H9 (cell line): ENCODE measurements around the gene ATE1. TPM values are rescaled to one million over a fixed set of nuclear protein-coding genes. Genes with fewer than 3 reads are reported as not detected.

Experiments
- DNase-seq: peaks from one replicate; pipeline ENCODE4 v3.0.0-alpha.2; 2017
- H2AFZ ChIP-seq: one replicate; pipeline ENCODE4 v1.6.1; 2013; ENCODE audit warnings: mild to moderate bottlenecking, low read length, control low read depth, moderate library complexity
- H2AK5ac ChIP-seq: 2 replicates; pipeline ENCODE4 v1.6.1; 2013; ENCODE audit warnings: low read length, control low read depth, mixed read lengths; ENCODE audit not compliant: insufficient read length
- H2BK120ac ChIP-seq: one replicate; pipeline ENCODE4 v1.6.1; 2013; ENCODE audit warnings: low read depth, mild to moderate bottlenecking, low read length, control low read depth, inconsistent platforms; ENCODE audit not compliant: poor library complexity, severe bottlenecking
- H2BK12ac ChIP-seq: 2 replicates; pipeline ENCODE4 v1.6.1; 2013; ENCODE audit warnings: low read length, control low read depth, mixed read lengths, low read depth; ENCODE audit not compliant: insufficient read length
- H2BK15ac ChIP-seq: 2 replicates; pipeline ENCODE4 v1.6.1; 2013; ENCODE audit warnings: low read depth, low read length, control low read depth
- H2BK20ac ChIP-seq: one replicate; pipeline ENCODE4 v1.6.1; 2013; ENCODE audit warnings: low read depth, mild to moderate bottlenecking, low read length, control low read depth, inconsistent platforms; ENCODE audit not compliant: poor library complexity, severe bottlenecking
- H2BK5ac ChIP-seq: 2 replicates; pipeline ENCODE4 v1.6.1; 2013; ENCODE audit warnings: low read length, control low read depth, mixed read lengths; ENCODE audit not compliant: insufficient read length
- H3K14ac ChIP-seq: 2 replicates; pipeline ENCODE4 v1.6.1; 2013; ENCODE audit warnings: low read length, control low read depth; ENCODE audit not compliant: insufficient read depth
- H3K18ac ChIP-seq: 2 replicates; pipeline ENCODE4 v1.6.1; 2013; ENCODE audit warnings: low read depth, mild to moderate bottlenecking, mixed read lengths, low read length, control low read depth; ENCODE audit not compliant: insufficient read length
- H3K23ac ChIP-seq: 2 replicates; pipeline ENCODE4 v1.6.1; 2013; ENCODE audit warnings: low read length, control low read depth, mixed read lengths, low read depth; ENCODE audit not compliant: insufficient read length
- H3K23me2 ChIP-seq: 2 replicates; pipeline ENCODE4 v1.6.1; 2013; ENCODE audit warnings: low read depth, mild to moderate bottlenecking, mixed read lengths, low read length, control low read depth; ENCODE audit not compliant: insufficient read length, poor library complexity, severe bottlenecking
- H3K27ac ChIP-seq: 2 replicates; pipeline ENCODE4 v1.5.1; 2013; ENCODE audit warnings: low read length, control low read depth, mixed read lengths, low read depth; ENCODE audit not compliant: insufficient read length
- H3K27me3 ChIP-seq: 2 replicates; pipeline ENCODE4 v1.6.1; 2013; ENCODE audit warnings: low read length, control low read depth, inconsistent platforms; ENCODE audit not compliant: insufficient read depth
- H3K4ac ChIP-seq: 2 replicates; pipeline ENCODE4 v1.6.1; 2013; ENCODE audit warnings: low read depth, mild to moderate bottlenecking, control low read depth, inconsistent platforms, low read length, moderate library complexity
- H3K4me1 ChIP-seq: 2 replicates; pipeline ENCODE4 v1.6.1; 2013; ENCODE audit warnings: low read length, control low read depth, inconsistent platforms; ENCODE audit not compliant: insufficient read depth
- H3K4me2 ChIP-seq: 2 replicates; pipeline ENCODE4 v1.6.1; 2013; ENCODE audit warnings: low read length, control low read depth, mixed read lengths; ENCODE audit not compliant: insufficient read length, insufficient read depth
- H3K56ac ChIP-seq: 2 replicates; pipeline ENCODE4 v1.6.1; 2013; ENCODE audit warnings: low read depth, mild to moderate bottlenecking, mixed read lengths, low read length, control low read depth; ENCODE audit not compliant: insufficient read length
- H3K79me1 ChIP-seq: 2 replicates; pipeline ENCODE4 v1.6.1; 2013; ENCODE audit warnings: low read depth, mild to moderate bottlenecking, moderate library complexity, low read length, control low read depth, inconsistent platforms; ENCODE audit not compliant: insufficient read depth, poor library complexity, severe bottlenecking
- H3K79me2 ChIP-seq: 2 replicates; pipeline ENCODE4 v1.6.1; 2013; ENCODE audit warnings: low read length, control low read depth, inconsistent platforms; ENCODE audit not compliant: insufficient read depth
- H3K9ac ChIP-seq: 2 replicates; pipeline ENCODE4 v1.6.1; 2013; ENCODE audit warnings: low read length, control low read depth, mixed read lengths; ENCODE audit not compliant: insufficient read length; ENCODE audit errors: extremely low read depth
- H3K9me3 ChIP-seq: one replicate; pipeline ENCODE4 v1.6.1; 2013; ENCODE audit warnings: low read depth, low read length, inconsistent platforms; ENCODE audit not compliant: control insufficient read depth
- H3T11ph ChIP-seq: one replicate; pipeline ENCODE4 v1.6.1; 2013; ENCODE audit warnings: mild to moderate bottlenecking, low read length, control low read depth, inconsistent platforms
- H4K20me1 ChIP-seq: one replicate; pipeline ENCODE4 v1.6.1; 2013; ENCODE audit not compliant: control insufficient read depth, insufficient read length, insufficient read depth
- H4K5ac ChIP-seq: 2 replicates; pipeline ENCODE4 v1.6.1; 2013; ENCODE audit warnings: low read depth, mild to moderate bottlenecking, mixed read lengths, low read length, control low read depth; ENCODE audit not compliant: insufficient read length
- H4K8ac ChIP-seq: replicated peaks from 2 replicates; pipeline ENCODE4 v1.6.1; 2013; ENCODE audit warnings: low read length, control low read depth, mixed read lengths, low read depth; ENCODE audit not compliant: insufficient read length
- H4K91ac ChIP-seq: 2 replicates; pipeline ENCODE4 v1.6.1; 2013; ENCODE audit warnings: low read depth, mild to moderate bottlenecking, moderate library complexity, mixed read lengths, low read length, control low read depth; ENCODE audit not compliant: insufficient read length
- H3K27ac Mint-ChIP-seq, 3 experiments: 2 replicates in 2 of 3; 3 replicates in 1 of 3; pipeline ENCODE4 v1.8.0; 2020 to 2021; ENCODE audit warnings: mixed read lengths in 3 of 3, mild to moderate bottlenecking in 1 of 3, moderate library complexity in 1 of 3
- H3K27me3 Mint-ChIP-seq: 2 replicates; pipeline ENCODE4 v1.8.0; 2021; ENCODE audit warnings: low read depth, mild to moderate bottlenecking, moderate library complexity, mixed read lengths
- H3K36me3 Mint-ChIP-seq, 3 experiments: 2 replicates in 2 of 3; 3 replicates in 1 of 3; pipeline ENCODE4 v1.8.0; 2020 to 2021; ENCODE audit warnings: low read depth in 3 of 3, mixed read lengths in 3 of 3; ENCODE audit not compliant: insufficient read depth in 1 of 3
- H3K4me1 Mint-ChIP-seq, 2 experiments: 2 replicates each; pipeline ENCODE4 v1.8.0; 2020; ENCODE audit warnings: mixed read lengths in 2 of 2
- H3K4me3 Mint-ChIP-seq, 2 experiments: 2 replicates in 1 of 2; 3 replicates in 1 of 2; pipeline ENCODE4 v1.8.0; 2020 to 2021; ENCODE audit warnings: mild to moderate bottlenecking in 2 of 2, mixed read lengths in 2 of 2, moderate library complexity in 1 of 2
- H3K9me3 Mint-ChIP-seq, 2 experiments: 2 replicates in 1 of 2; 3 replicates in 1 of 2; pipeline ENCODE4 v1.8.0; 2020; ENCODE audit warnings: mild to moderate bottlenecking in 2 of 2, mixed read lengths in 2 of 2, moderate library complexity in 1 of 2
- WGBS: extraction: QIAGEN DNeasy Blood & Tissue Kit; methylation state at CpG from one replicate; pipeline ENCODE4 v1.1.7; 2013; ENCODE audit warnings: missing lambda C conversion rate, low lambda C conversion rate, mixed read lengths; ENCODE audit not compliant: insufficient read length; ENCODE audit errors: extremely low coverage; 5-methylcytosine and 5-hydroxymethylcytosine counted together
- total RNA-seq: library from RNA; stranded (reverse); gene quantifications from 2 replicates; pipeline ENCODE4 v1.2.1, GENCODE V29; 2021
- TF ChIP-seq, protein P1 (sequence below): fragments of 200-600 bp; sonication (generic); conservative IDR thresholded peaks from 3 replicates; pipeline ENCODE4 v1.8.0; 2021; ENCODE audit warnings: antibody characterized with exemption, mild to moderate bottlenecking

The ATE1 gene
- total RNA-seq, 1 experiment from 2014 or later = 29.0 TPM

DNA sequence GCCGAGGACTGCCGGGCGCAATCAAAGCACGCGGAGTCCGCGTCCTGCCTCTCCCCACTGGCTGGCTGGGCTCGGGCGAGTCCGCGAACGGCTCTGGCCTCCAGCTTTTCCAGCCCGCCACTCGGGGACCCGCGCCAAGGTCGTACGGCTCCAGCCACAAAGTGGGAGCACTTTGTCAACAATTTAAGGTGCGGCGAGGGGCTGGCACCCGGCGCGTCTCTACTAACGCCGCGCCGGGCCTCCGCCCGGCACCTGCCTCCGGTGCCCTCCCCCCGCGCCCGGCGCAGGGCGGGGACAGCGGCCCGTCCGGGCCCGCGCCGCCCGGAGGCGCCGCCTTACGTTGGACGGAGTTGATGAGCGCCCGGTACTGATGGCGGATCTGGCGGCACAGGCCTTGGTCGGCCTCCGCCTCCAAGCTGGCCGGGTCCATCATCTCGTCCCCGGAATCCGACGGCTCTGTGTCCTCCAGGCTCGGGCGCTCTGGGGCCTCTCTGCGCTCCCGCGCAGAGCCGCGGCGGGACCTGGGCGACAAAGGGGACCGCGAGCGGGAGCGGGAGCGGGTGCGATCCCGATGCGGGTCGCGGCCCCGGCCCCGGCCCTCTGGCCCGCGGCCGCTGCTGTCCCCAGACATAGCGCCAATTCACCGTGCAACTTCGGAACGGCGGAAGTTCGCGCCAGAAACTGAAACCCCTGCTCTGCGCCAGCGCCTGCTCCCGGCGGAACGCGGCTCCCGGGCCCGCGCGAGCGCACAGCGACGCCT lies 46.9 kb upstream of the ATE1 start, which contains the start of gene NSMCE4A:
Gene NSMCE4A (minus strand): TSS at position 683 of the 760 bp plus-strand sequence. CDS start 52 bp downstream, at position 631.
- Histone ChIP-seq H2BK5ac (no peak within 1 kb of the TSS), H2BK15ac (no peak within 1 kb of the TSS), H4K91ac (no peak within 1 kb of the TSS), H3K14ac (peak within 1 kb of the TSS; percentile 92), H3T11ph (no peak within 1 kb of the TSS), H2BK120ac (no peak within 1 kb of the TSS), H2BK20ac (no peak within 1 kb of the TSS), H3K9ac (peak within 1 kb of the TSS; percentile 74), H2AFZ (no peak within 1 kb of the TSS), H3K27me3 (no peaks in the 10 kb centered on the region), H3K56ac (no peak within 1 kb of the TSS), H3K23ac (no peak within 1 kb of the TSS), H4K5ac (no peak within 1 kb of the TSS), H3K23me2 (peaks cover 6% of the 10 kb centered on the region), H3K18ac (peak within 1 kb of the TSS; percentile 83), H3K27ac (no peak within 1 kb of the TSS), H3K4me2 (peak within 1 kb of the TSS; percentile 97), H3K4me1 (no peaks in the 10 kb centered on the region; the same call in 1 of the 2 replicates), H3K4ac (no peak within 1 kb of the TSS), H3K79me2 (peaks cover 2% of the 10 kb centered on the region; the same call in 1 of the 2 replicates), H2BK12ac (no peak within 1 kb of the TSS), H3K9me3 (peaks cover 18% of the 10 kb centered on the region), H4K8ac (no peak within 1 kb of the TSS), H4K20me1 (no peaks in the 10 kb centered on the region), H3K79me1 (no peaks in the 10 kb centered on the region), H2AK5ac (no peak within 1 kb of the TSS)
- no CpG with 5 or more reads among the region's 101 CpGs for WGBS
- peak within 1 kb of the TSS in 1 of 3 experiments; percentile 64; a peak in 1 of 7 replicates for H3K27ac Mint-ChIP-seq
- DNase-seq = peak; percentile 39
- TF ChIP-seq, protein P1, sequence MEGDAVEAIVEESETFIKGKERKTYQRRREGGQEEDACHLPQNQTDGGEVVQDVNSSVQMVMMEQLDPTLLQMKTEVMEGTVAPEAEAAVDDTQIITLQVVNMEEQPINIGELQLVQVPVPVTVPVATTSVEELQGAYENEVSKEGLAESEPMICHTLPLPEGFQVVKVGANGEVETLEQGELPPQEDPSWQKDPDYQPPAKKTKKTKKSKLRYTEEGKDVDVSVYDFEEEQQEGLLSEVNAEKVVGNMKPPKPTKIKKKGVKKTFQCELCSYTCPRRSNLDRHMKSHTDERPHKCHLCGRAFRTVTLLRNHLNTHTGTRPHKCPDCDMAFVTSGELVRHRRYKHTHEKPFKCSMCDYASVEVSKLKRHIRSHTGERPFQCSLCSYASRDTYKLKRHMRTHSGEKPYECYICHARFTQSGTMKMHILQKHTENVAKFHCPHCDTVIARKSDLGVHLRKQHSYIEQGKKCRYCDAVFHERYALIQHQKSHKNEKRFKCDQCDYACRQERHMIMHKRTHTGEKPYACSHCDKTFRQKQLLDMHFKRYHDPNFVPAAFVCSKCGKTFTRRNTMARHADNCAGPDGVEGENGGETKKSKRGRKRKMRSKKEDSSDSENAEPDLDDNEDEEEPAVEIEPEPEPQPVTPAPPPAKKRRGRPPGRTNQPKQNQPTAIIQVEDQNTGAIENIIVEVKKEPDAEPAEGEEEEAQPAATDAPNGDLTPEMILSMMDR = peak; percentile 72
- H3K4me1 Mint-ChIP-seq = peaks cover 11 to 15% of the 10 kb centered on the region in 2 experiments
- peaks cover 28 to 54% (median 51%) of the 10 kb centered on the region in 3 experiments for H3K36me3 Mint-ChIP-seq
- peak within 1 kb of the TSS; percentile 81 to 88 for H3K4me3 Mint-ChIP-seq
- H3K27me3 Mint-ChIP-seq = peaks cover 5% of the 10 kb centered on the region
- H3K9me3 Mint-ChIP-seq = peaks cover 20 to 29% of the 10 kb centered on the region in 2 experiments
